Measurements from ENCODE around the gene DUSP8. TPM values are rescaled to one million over a fixed set of nuclear protein-coding genes. Genes with fewer than 3 reads are reported as not detected.
"Not testable (repeated sequence)": the region's sequence is repeated elsewhere in the genome, so short reads cannot be mapped to it uniquely, and the experiment has no call there.

The DUSP8 gene
- polyA plus RNA-seq, 1 of the 3 experiments (the other 2 are of a cell fraction): 2.0 TPM

- H3K27ac ChIP-seq (ENCODE audit: low read depth in 2 of 2, low read length in 1 of 2): no peak within 1 kb of the TSS
- TF ChIP-seq RCOR1 (IDR thresholded peaks at IDR 0.05; ENCODE audit: low read length): no peak
- no peak for TF ChIP-seq TCF12 (IDR thresholded peaks at IDR 0.05)
- no peak for TF ChIP-seq FOSL2 (IDR thresholded peaks at IDR 0.05; ENCODE audit: borderline replicate concordance, low read depth)
- ChIA-PET POLR2A (no interaction called here), CTCF (interaction anchor here (1.0 to 3.9 kb wide), 6 partner anchors 10 to 51 kb away, joined by 3 to 45 read pairs (median 6); partner anchors contain the start of gene KRTAP5-5)
- no peaks in the 10 kb centered on the region for H3K79me2 ChIP-seq (ENCODE audit: insufficient read depth)
- H3K27me3 ChIP-seq (ENCODE audit: insufficient read depth): peaks cover 22% of the 10 kb centered on the region
- no peak for DNase-seq
- H3K4me3 ChIP-seq (ENCODE audit: low read depth in 2 of 2, low read length in 1 of 2): no peak within 1 kb of the TSS
- H4K20me1 ChIP-seq (ENCODE audit: insufficient read depth): no peaks in the 10 kb centered on the region
- H3K9me2 ChIP-seq: no peaks in the 10 kb centered on the region
- no peak within 1 kb of the TSS for H3K9ac ChIP-seq
- H2AFZ ChIP-seq (ENCODE audit: low read depth): no peak within 1 kb of the TSS
- H3K4me1 ChIP-seq (ENCODE audit: control insufficient read depth in 1 of 2, insufficient read depth in 2 of 2, low read depth in 1 of 2, low read length in 1 of 2): no peaks in the 10 kb centered on the region
- 0% methylated on average over 3 of the region's 4 CpGs for WGBS (ENCODE audit: low lambda C conversion rate)
- no peaks in the 10 kb centered on the region for H3F3A ChIP-seq (replicated peaks; ENCODE audit: insufficient read depth)
- no peak within 1 kb of the TSS for H3K4me2 ChIP-seq
- H3K36me3 ChIP-seq (replicated peaks in 1 of 2; ENCODE audit: control insufficient read depth in 1 of 2, insufficient read depth in 2 of 2, low read length in 1 of 2): no peaks in the 10 kb centered on the region
- H3K9me3 ChIP-seq: no peaks in the 10 kb centered on the region
Measured at GRCh38 chr11:1597994-1598380, 25.9 kb upstream of the DUSP8 start, which contains the start of gene KRTAP5-2. Gene KRTAP5-2, minus strand, starts transcription at chr11:1598294. Its CDS starts 44 bp downstream, at chr11:1598250.

DNA sequence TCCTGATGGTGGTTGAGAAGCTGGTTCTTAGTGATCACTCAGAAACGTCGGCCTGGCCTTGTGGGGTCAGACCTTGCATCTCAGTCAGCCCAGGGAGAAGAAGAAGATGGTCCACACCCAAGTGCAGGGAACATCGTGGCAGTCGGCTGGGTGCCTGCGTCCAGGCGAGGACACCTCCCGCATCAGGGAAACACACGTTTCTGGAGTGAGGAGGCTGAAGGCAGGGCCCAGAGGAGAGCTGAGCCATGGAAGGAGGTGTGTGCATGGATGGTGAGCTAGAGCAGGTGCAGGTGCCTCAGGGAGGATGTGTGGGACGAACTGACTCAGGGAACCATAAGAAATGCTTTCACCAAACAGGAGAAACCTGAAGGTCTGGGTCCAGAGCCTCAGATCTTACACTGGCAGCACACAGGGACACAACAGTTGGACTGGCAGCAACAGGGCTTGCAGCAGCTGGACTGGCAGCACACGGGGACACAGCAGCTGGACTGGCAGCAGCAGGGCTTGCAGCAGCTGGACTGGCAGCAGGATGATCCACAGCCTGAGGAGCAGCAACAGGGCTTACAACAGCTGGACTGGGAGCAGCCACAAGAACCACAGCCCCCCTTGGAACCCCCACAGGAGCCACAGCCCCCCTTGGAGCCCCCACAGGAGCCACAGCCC lies 25.4 kb upstream of the DUSP8 start:
- TF ChIP-seq FOXM1 (IDR thresholded peaks at IDR 0.05; ENCODE audit: low read depth) (no peak), NRF1 (IDR thresholded peaks at IDR 0.05; ENCODE audit: low read depth, low read length) (no peak), FOXJ3 (CRISPR knock-in tag; IDR thresholded peaks at IDR 0.05) (no peak), GATA2 (CRISPR knock-in tag; IDR thresholded peaks at IDR 0.05) (no peak), SIN3A (IDR thresholded peaks at IDR 0.05; ENCODE audit: borderline replicate concordance, low read depth, low read length) (no peak), RCOR1 (IDR thresholded peaks at IDR 0.05; ENCODE audit: low read length) (no peak), ELF1 (IDR thresholded peaks at IDR 0.05) (no peak), TAF1 (IDR thresholded peaks at IDR 0.05; ENCODE audit: borderline replicate concordance, low read depth, low read length) (no peak), TCF12 (IDR thresholded peaks at IDR 0.05) (no peak), MXI1 (IDR thresholded peaks at IDR 0.05; ENCODE audit: low read depth, low read length) (no peak)
- TF ChIP-seq, protein P1, sequence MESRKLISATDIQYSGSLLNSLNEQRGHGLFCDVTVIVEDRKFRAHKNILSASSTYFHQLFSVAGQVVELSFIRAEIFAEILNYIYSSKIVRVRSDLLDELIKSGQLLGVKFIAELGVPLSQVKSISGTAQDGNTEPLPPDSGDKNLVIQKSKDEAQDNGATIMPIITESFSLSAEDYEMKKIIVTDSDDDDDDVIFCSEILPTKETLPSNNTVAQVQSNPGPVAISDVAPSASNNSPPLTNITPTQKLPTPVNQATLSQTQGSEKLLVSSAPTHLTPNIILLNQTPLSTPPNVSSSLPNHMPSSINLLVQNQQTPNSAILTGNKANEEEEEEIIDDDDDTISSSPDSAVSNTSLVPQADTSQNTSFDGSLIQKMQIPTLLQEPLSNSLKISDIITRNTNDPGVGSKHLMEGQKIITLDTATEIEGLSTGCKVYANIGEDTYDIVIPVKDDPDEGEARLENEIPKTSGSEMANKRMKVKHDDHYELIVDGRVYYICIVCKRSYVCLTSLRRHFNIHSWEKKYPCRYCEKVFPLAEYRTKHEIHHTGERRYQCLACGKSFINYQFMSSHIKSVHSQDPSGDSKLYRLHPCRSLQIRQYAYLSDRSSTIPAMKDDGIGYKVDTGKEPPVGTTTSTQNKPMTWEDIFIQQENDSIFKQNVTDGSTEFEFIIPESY (IDR thresholded peaks at IDR 0.05; ENCODE audit: borderline replicate concordance, low read depth): no peak
- Histone ChIP-seq H3K9me3 (no peaks in the 10 kb centered on the region), H3K27ac (ENCODE audit: low read depth in 2 of 2, low read length in 1 of 2) (no peak overlapping the region), H3K79me2 (ENCODE audit: insufficient read depth) (no peaks in the 10 kb centered on the region), H2AFZ (ENCODE audit: low read depth) (no peak overlapping the region), H3K9ac (no peak overlapping the region), H3K9me2 (no peaks in the 10 kb centered on the region), H4K20me1 (ENCODE audit: insufficient read depth) (no peaks in the 10 kb centered on the region), H3K36me3 (replicated peaks in 1 of 2; ENCODE audit: control insufficient read depth in 1 of 2, insufficient read depth in 2 of 2, low read length in 1 of 2) (no peaks in the 10 kb centered on the region), H3K4me3 (ENCODE audit: low read depth in 2 of 2, low read length in 1 of 2) (no peak overlapping the region), H3K4me2 (no peak overlapping the region), H3K4me1 (ENCODE audit: control insufficient read depth in 1 of 2, insufficient read depth in 2 of 2, low read depth in 1 of 2, low read length in 1 of 2) (no peaks in the 10 kb centered on the region), H3F3A (replicated peaks; ENCODE audit: insufficient read depth) (no peaks in the 10 kb centered on the region), H3K27me3 (ENCODE audit: insufficient read depth) (peaks cover 22% of the 10 kb centered on the region)
- WGBS (ENCODE audit: low lambda C conversion rate): 38% methylated on average over 9 of the region's 10 CpGs
- ChIA-PET CTCF (interaction anchor here (1.0 to 3.9 kb wide), 4 partner anchors 10 to 38 kb away, joined by 3 to 45 read pairs (median 6); partner anchors contain the start of gene KRTAP5-5), POLR2A (no interaction called here)
- DNase-seq: no peak

DNA sequence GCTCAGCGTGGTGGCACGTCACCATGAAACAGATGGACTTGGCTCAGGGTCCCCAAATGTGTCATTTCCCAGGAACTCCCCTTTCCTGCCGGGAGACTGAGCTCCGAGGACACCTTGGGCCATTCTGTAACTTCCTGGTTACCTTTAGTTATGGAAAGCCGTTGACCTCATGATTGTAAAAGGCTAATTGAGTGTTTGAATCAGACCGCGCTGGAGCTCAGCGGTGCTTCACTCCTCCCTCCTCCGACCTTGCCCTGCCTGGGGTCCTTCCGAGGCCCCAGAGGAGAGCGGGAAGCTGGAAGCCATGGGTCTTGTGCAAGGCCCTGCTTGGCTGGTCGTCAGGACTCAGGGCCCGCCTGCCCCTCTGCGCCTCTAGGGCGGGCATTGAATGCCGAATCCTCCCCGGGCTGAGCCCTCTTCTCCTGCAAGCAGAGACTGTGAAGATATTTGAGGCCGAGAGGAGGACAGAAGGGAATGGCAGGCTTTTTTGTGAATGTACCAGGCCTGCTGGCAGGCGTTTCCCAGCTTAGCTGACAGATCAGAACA lies 24.6 kb upstream of the DUSP8 start:
- DNase-seq; H3K9ac ChIP-seq; H3K36me3 ChIP-seq (replicated peaks in 1 of 2; ENCODE audit: control insufficient read depth in 1 of 2, insufficient read depth in 2 of 2, low read length in 1 of 2); H4K20me1 ChIP-seq (ENCODE audit: insufficient read depth); H3F3A ChIP-seq (replicated peaks; ENCODE audit: insufficient read depth); H3K4me3 ChIP-seq (ENCODE audit: low read depth in 2 of 2, low read length in 1 of 2); H3K4me2 ChIP-seq; H3K4me1 ChIP-seq (ENCODE audit: control insufficient read depth in 1 of 2, insufficient read depth in 2 of 2, low read depth in 1 of 2, low read length in 1 of 2); POLR2A ChIA-PET; H3K9me3 ChIP-seq; H2AFZ ChIP-seq (ENCODE audit: low read depth); H3K79me2 ChIP-seq (ENCODE audit: insufficient read depth); H3K27ac ChIP-seq (ENCODE audit: low read depth in 2 of 2, low read length in 1 of 2); H3K9me2 ChIP-seq: not testable (repeated sequence)
- CTCF ChIA-PET: interaction anchor here (1.0 to 3.9 kb wide), 8 partner anchors 9 to 44 kb away, joined by 3 to 45 read pairs (median 11); partner anchors contain the start of gene KRTAP5-5
- WGBS (ENCODE audit: low lambda C conversion rate): 52% methylated on average over 14 of the region's 19 CpGs
- H3K27me3 ChIP-seq (ENCODE audit: insufficient read depth): peaks cover 18% of the 10 kb centered on the region

DNA sequence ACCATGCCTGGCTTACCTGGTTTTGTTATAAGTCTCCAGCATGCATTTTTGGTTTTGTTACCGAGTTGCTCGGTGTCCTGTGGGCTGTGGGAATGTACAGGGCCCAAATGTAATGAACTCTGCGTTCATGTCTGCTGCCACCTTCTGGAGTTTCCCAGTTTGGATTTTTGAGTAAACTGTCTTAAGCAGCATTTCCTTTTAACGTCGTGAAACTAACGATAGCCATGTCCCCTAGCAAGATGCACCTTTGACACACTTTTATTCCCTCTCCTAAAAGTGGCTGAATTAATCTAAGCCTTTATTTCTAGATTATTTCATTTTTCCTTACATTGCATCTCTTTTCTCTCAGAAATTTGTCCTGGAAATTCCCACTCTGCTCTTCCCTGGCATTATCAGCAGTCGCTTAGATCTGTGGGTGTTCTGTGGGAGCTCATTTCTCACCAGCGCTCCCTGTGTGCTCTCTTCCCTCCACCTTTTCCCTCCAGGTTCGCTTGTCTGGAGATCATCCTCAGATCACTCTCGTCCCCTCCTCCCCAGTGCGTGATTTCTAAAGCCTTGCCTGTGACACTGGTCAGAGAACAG lies 24.0 kb upstream of the DUSP8 start:
- H3K9me3 ChIP-seq; H3F3A ChIP-seq (replicated peaks; ENCODE audit: insufficient read depth); H3K79me2 ChIP-seq (ENCODE audit: insufficient read depth); H3K4me2 ChIP-seq; H3K4me3 ChIP-seq (ENCODE audit: low read depth in 2 of 2, low read length in 1 of 2); H3K9me2 ChIP-seq; H4K20me1 ChIP-seq (ENCODE audit: insufficient read depth); H3K36me3 ChIP-seq (replicated peaks in 1 of 2; ENCODE audit: control insufficient read depth in 1 of 2, insufficient read depth in 2 of 2, low read length in 1 of 2); POLR2A ChIA-PET; H3K4me1 ChIP-seq (ENCODE audit: control insufficient read depth in 1 of 2, insufficient read depth in 2 of 2, low read depth in 1 of 2, low read length in 1 of 2); H3K27ac ChIP-seq (ENCODE audit: low read depth in 2 of 2, low read length in 1 of 2); H2AFZ ChIP-seq (ENCODE audit: low read depth); H3K9ac ChIP-seq; DNase-seq: not testable (repeated sequence)
- CTCF ChIA-PET: interaction anchor here (0.9 to 3.9 kb wide), 26 partner anchors 9 to 555 kb away, joined by 3 to 45 read pairs (median 5); partner anchors contain the start of genes KRTAP5-1 and KRTAP5-5
- H3K27me3 ChIP-seq (ENCODE audit: insufficient read depth): peaks cover 12% of the 10 kb centered on the region
- WGBS (ENCODE audit: low lambda C conversion rate): 58% methylated on average over 11 of the region's 11 CpGs
